Hepatocyte (in vitro differentiated cells): ENCODE data around the gene SDHA. TPM values are rescaled to one million over a fixed set of nuclear protein-coding genes. Genes with fewer than 3 reads are reported as not detected.

ENCODE experiments used
- DNase-seq: peaks from one replicate; pipeline ENCODE4 v3.0.0-alpha.2; 2016; ENCODE audit warnings: low spot score
- H2AFZ ChIP-seq: fragments of 200-600 bp; sonication (generic); 2 replicates; pipeline ENCODE4 v1.6.0; 2016; ENCODE audit warnings: antibody characterized with exemption, mild to moderate bottlenecking
- H3K27ac ChIP-seq: fragments of 200-600 bp; sonication (generic); 2 replicates; pipeline ENCODE4 v1.5.1; 2016; ENCODE audit warnings: mild to moderate bottlenecking
- H3K27me3 ChIP-seq: fragments of 200-600 bp; sonication (generic); 2 replicates; pipeline ENCODE4 v1.6.1; 2016
- H3K36me3 ChIP-seq: fragments of 200-600 bp; sonication (generic); replicated peaks from 2 replicates; pipeline ENCODE4 v1.5.1; 2016; ENCODE audit warnings: low read depth; ENCODE audit not compliant: insufficient read depth
- H3K4me1 ChIP-seq: fragments of 200-600 bp; sonication (generic); 2 replicates; pipeline ENCODE4 v1.5.1; 2016; ENCODE audit warnings: mild to moderate bottlenecking, moderate library complexity; ENCODE audit not compliant: insufficient read depth
- H3K4me2 ChIP-seq: fragments of 200-600 bp; sonication (generic); 2 replicates; pipeline ENCODE4 v1.6.0; 2016
- H3K4me3 ChIP-seq: fragments of 200-600 bp; sonication (generic); 2 replicates; pipeline ENCODE4 v1.5.1; 2016; ENCODE audit warnings: mild to moderate bottlenecking
- H3K79me2 ChIP-seq: fragments of 200-600 bp; sonication (generic); 2 replicates; pipeline ENCODE4 v1.6.0; 2017; ENCODE audit warnings: mild to moderate bottlenecking
- H3K9me2 ChIP-seq: fragments of 200-600 bp; sonication (generic); replicated peaks from 2 replicates; pipeline ENCODE4 v1.6.0; 2017; ENCODE audit warnings: mild to moderate bottlenecking; ENCODE audit not compliant: insufficient read depth
- H3K9me3 ChIP-seq: fragments of 200-600 bp; sonication (generic); 2 replicates; pipeline ENCODE4 v1.5.1; 2016; ENCODE audit warnings: low read depth, mild to moderate bottlenecking
- H4K20me1 ChIP-seq: fragments of 200-600 bp; sonication (generic); 2 replicates; pipeline ENCODE4 v1.6.0; 2016; ENCODE audit warnings: mild to moderate bottlenecking; ENCODE audit not compliant: insufficient read depth, poor library complexity, severe bottlenecking
- CTCF ChIP-seq: fragments of 200-600 bp; sonication (generic); IDR thresholded peaks from 2 replicates; pipeline ENCODE4 v1.5.1; 2016; ENCODE audit warnings: antibody characterized with exemption, mild to moderate bottlenecking; ENCODE audit not compliant: poor library complexity
- EZH2 ChIP-seq: fragments of 200-600 bp; sonication (generic); IDR thresholded peaks from 2 replicates; pipeline ENCODE4 v1.6.1; 2016; ENCODE audit warnings: antibody characterized with exemption, mild to moderate bottlenecking, borderline replicate concordance
- EZH2phosphoT487 ChIP-seq: fragments of 200-600 bp; sonication (generic); IDR thresholded peaks from one replicate; pipeline ENCODE4 v1.6.1; 2018; ENCODE audit warnings: antibody characterized with exemption, mild to moderate bottlenecking, low read depth, moderate library complexity; ENCODE audit not compliant: unreplicated experiment, severe bottlenecking
- WGBS: methylation state at CpG from one replicate; pipeline ENCODE4 v1.1.6; 2016; ENCODE audit warnings: low lambda C conversion rate; ENCODE audit errors: missing lambda C conversion rate; 5-methylcytosine and 5-hydroxymethylcytosine counted together
- polyA plus RNA-seq: library from polyadenylated mRNA; unstranded; fragments of >200 nt; fragmentation: Nextera tagmentation; extraction: Ambion mirVana; gene quantifications from 2 replicates; pipeline ENCODE4 v1.2.1, GENCODE V29; 2016
- total RNA-seq: library from RNA; depleted of rRNA; stranded (reverse); fragments of >200 nt; gene quantifications from 2 replicates; pipeline ENCODE4 v1.2.3, GENCODE V29; 2014

Gene SDHA
- total and polyA plus RNA-seq, 2 experiments from 2014 or later: 102 to 159 TPM

- no peak overlapping the region for H3K4me2 ChIP-seq
- H3K27ac ChIP-seq: no peak overlapping the region
- no peaks in the 10 kb centered on the region for H3K9me3 ChIP-seq
- no peak overlapping the region for H3K4me3 ChIP-seq
- H2AFZ ChIP-seq: no peak overlapping the region
- H3K9me2 ChIP-seq: no peaks in the 10 kb centered on the region
- H3K79me2 ChIP-seq: no peaks in the 10 kb centered on the region
- DNase-seq: no peak
- TF ChIP-seq CTCF: no peak
- H3K36me3 ChIP-seq: no peaks in the 10 kb centered on the region
- H4K20me1 ChIP-seq: no peaks in the 10 kb centered on the region
- H3K4me1 ChIP-seq: no peaks in the 10 kb centered on the region
- no peaks in the 10 kb centered on the region for H3K27me3 ChIP-seq
- 93% methylated on average over 12 of the region's 12 CpGs for WGBS
Measured at GRCh38 chr5:182126-182525, 36.0 kb upstream of the SDHA start.

GRCh38 chr5:184471-184870 lies 33.6 kb upstream of the SDHA start:
- peak overlapping the region; percentile 16 for H3K27ac ChIP-seq
- H3K4me3 ChIP-seq: no peak overlapping the region
- no peaks in the 10 kb centered on the region for H3K36me3 ChIP-seq
- no peaks in the 10 kb centered on the region for H4K20me1 ChIP-seq
- no peaks in the 10 kb centered on the region for H3K9me2 ChIP-seq
- H3K9me3 ChIP-seq: no peaks in the 10 kb centered on the region
- no peaks in the 10 kb centered on the region for H3K27me3 ChIP-seq
- H3K4me2 ChIP-seq: no peak overlapping the region
- no peaks in the 10 kb centered on the region for H3K4me1 ChIP-seq
- no peak overlapping the region for H2AFZ ChIP-seq
- DNase-seq: no peak
- TF ChIP-seq EZH2 (no peak), CTCF (no peak), EZH2phosphoT487 (no peak)
- 76% methylated on average over 7 of the region's 7 CpGs for WGBS
- H3K79me2 ChIP-seq: no peaks in the 10 kb centered on the region

- Histone ChIP-seq H3K4me2 (no peak overlapping the region), H3K4me1 (no peaks in the 10 kb centered on the region), H3K4me3 (no peak overlapping the region), H3K9me3 (no peaks in the 10 kb centered on the region), H3K79me2 (no peaks in the 10 kb centered on the region), H3K27ac (peak overlapping the region; percentile 16), H4K20me1 (no peaks in the 10 kb centered on the region), H2AFZ (no peak overlapping the region), H3K9me2 (no peaks in the 10 kb centered on the region), H3K27me3 (no peaks in the 10 kb centered on the region), H3K36me3 (no peaks in the 10 kb centered on the region)
- no peak for TF ChIP-seq CTCF
- no peak for TF ChIP-seq EZH2phosphoT487
- no peak for TF ChIP-seq EZH2
- no peak for DNase-seq
- 81% methylated on average over 21 of the region's 21 CpGs for WGBS
Measured at GRCh38 chr5:185095-186070, 32.7 kb upstream of the SDHA start.
